Testis (tissue), 2 donors: ENCODE data around the gene HDAC2.
"Not testable (repeated sequence)": the region's sequence is repeated elsewhere in the genome, so short reads cannot be mapped to it uniquely, and the experiment has no call there.

ENCODE experiments used
- POLR2A ChIP-seq: fragments of 450-650 bp; IDR thresholded peaks from one replicate; pipeline ENCODE4 v1.6.1; 2017; ENCODE audit warnings: antibody characterized with exemption, mild to moderate bottlenecking, moderate library complexity
- TF ChIP-seq, protein P1 (sequence below), 3 experiments: fragments of 450-650 bp in 2 of 3; fragments of 200-600 bp in 1 of 3; sonication (generic) in 1 of 3; IDR thresholded peaks; one replicate each; pipeline ENCODE4 v1.5.1; 2016 to 2019; ENCODE audit warnings: antibody characterized with exemption in 3 of 3, mild to moderate bottlenecking in 2 of 3, moderate library complexity in 1 of 3

- TF ChIP-seq, protein P1, sequence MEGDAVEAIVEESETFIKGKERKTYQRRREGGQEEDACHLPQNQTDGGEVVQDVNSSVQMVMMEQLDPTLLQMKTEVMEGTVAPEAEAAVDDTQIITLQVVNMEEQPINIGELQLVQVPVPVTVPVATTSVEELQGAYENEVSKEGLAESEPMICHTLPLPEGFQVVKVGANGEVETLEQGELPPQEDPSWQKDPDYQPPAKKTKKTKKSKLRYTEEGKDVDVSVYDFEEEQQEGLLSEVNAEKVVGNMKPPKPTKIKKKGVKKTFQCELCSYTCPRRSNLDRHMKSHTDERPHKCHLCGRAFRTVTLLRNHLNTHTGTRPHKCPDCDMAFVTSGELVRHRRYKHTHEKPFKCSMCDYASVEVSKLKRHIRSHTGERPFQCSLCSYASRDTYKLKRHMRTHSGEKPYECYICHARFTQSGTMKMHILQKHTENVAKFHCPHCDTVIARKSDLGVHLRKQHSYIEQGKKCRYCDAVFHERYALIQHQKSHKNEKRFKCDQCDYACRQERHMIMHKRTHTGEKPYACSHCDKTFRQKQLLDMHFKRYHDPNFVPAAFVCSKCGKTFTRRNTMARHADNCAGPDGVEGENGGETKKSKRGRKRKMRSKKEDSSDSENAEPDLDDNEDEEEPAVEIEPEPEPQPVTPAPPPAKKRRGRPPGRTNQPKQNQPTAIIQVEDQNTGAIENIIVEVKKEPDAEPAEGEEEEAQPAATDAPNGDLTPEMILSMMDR (IDR thresholded peaks at IDR 0.05), result not testable (repeated sequence)
- not testable (repeated sequence) for TF ChIP-seq POLR2A
Measured at GRCh38 chr6:114017146-114017545, 46.2 kb upstream of the HDAC2 start.
